K562 treated with DMSO at 1 percent for 48 hours (cell line): ENCODE measurements around the gene FAM131B. TPM values are rescaled to one million over a fixed set of nuclear protein-coding genes. Genes with fewer than 3 reads are reported as not detected.

Source experiments
- total RNA-seq: library from RNA; unstranded; fragments of 300-600 nt; gene quantifications from 2 replicates; pipeline ENCODE4 v1.2.3, GENCODE V29; 2022; ENCODE audit warnings: low replicate concordance; ENCODE audit errors: extremely low read depth

Gene FAM131B
- not detected in 2 replicates for total RNA-seq

GRCh38 chr7:143362131-143363015, at the start of gene FAM131B:
Gene FAM131B, minus strand, starts transcription at chr7:143362713. Its CDS starts 110 bp downstream, at chr7:143362603.

GRCh38 chr7:143408686-143409561, 46.4 kb upstream of the FAM131B start, which contains the start of gene EPHA1:
Gene EPHA1, minus strand, starts transcription at chr7:143408856. Its CDS starts 51 bp downstream, at chr7:143408805.

GRCh38 chr7:143380646-143381426, 18.3 kb upstream of the FAM131B start, which contains the start of gene ZYX:
Gene ZYX, plus strand, starts transcription at chr7:143381345. Its CDS starts 227 bp downstream, at chr7:143381572.

GRCh38 chr7:143315776-143316175, 46.7 kb downstream of the FAM131B start, which contains the start of gene CLCN1:
Gene CLCN1, plus strand, starts transcription at chr7:143316111. Its CDS starts 102 bp downstream, at chr7:143316213.

Other genes starting within 250 kb of the FAM131B start
- gene PIP, start 230.6 kb downstream of the FAM131B start, total RNA-seq: not detected in 2 replicates
- gene TAS2R39, start 179.3 kb downstream of the FAM131B start, total RNA-seq: not detected in 2 replicates
- not detected in 2 replicates for gene TAS2R40, start 140.7 kb downstream of the FAM131B start, total RNA-seq
- gene GSTK1, start 99.3 kb downstream of the FAM131B start, total RNA-seq: 397 TPM in 1 of 2 replicates, not detected in the other
- not detected in 2 replicates for gene TMEM139, start 77.8 kb downstream of the FAM131B start, total RNA-seq
- not detected in 2 replicates for gene CASP2, start 74.4 kb downstream of the FAM131B start, total RNA-seq
- gene CLCN1, start 46.6 kb downstream of the FAM131B start, total RNA-seq: not detected in 2 replicates
- not detected in 2 replicates for gene ZYX, start 18.6 kb upstream of the FAM131B start, total RNA-seq
- gene EPHA1, start 46.1 kb upstream of the FAM131B start, total RNA-seq: not detected in 2 replicates
- not detected in 2 replicates for gene TAS2R60, start 80.7 kb upstream of the FAM131B start, total RNA-seq
- not detected in 2 replicates for gene TAS2R41, start 115.2 kb upstream of the FAM131B start, total RNA-seq
- gene CTAGE15, start 209.1 kb upstream of the FAM131B start, total RNA-seq: not detected in 2 replicates